Endothelial cell (in vitro differentiated cells): ENCODE data around the gene FGGY. TPM values are rescaled to one million over a fixed set of nuclear protein-coding genes. Genes with fewer than 3 reads are reported as not detected.

Source experiments
- DNase-seq: peaks from one replicate; pipeline ENCODE4 v3.0.0; 2021; ENCODE audit warnings: low spot score
- H3K27ac Mint-ChIP-seq: one replicate; pipeline ENCODE4 v1.8.0; 2021; ENCODE audit warnings: mixed read lengths, inconsistent platforms; ENCODE audit not compliant: unreplicated experiment
- H3K27me3 Mint-ChIP-seq: one replicate; pipeline ENCODE4 v1.8.0; 2021; ENCODE audit warnings: mild to moderate bottlenecking, moderate library complexity, mixed read lengths, inconsistent platforms; ENCODE audit not compliant: unreplicated experiment
- H3K36me3 Mint-ChIP-seq: one replicate; pipeline ENCODE4 v1.8.0; 2021; ENCODE audit warnings: mild to moderate bottlenecking, low read depth, mixed read lengths, inconsistent platforms; ENCODE audit not compliant: unreplicated experiment
- H3K4me1 Mint-ChIP-seq: one replicate; pipeline ENCODE4 v1.8.0; 2021; ENCODE audit warnings: mild to moderate bottlenecking, mixed read lengths, inconsistent platforms; ENCODE audit not compliant: unreplicated experiment
- H3K4me3 Mint-ChIP-seq: one replicate; pipeline ENCODE4 v1.8.0; 2021; ENCODE audit warnings: mild to moderate bottlenecking, mixed read lengths, inconsistent platforms; ENCODE audit not compliant: unreplicated experiment
- H3K9me3 Mint-ChIP-seq: one replicate; pipeline ENCODE4 v1.8.0; 2021; ENCODE audit warnings: mixed read lengths, inconsistent platforms; ENCODE audit not compliant: unreplicated experiment
- CTCF ChIP-seq: fragments of 200-600 bp; sonication (generic); IDR thresholded peaks from one replicate; pipeline ENCODE4 v1.5.0; 2021; ENCODE audit warnings: antibody characterized with exemption; ENCODE audit not compliant: unreplicated experiment
- total RNA-seq: library from RNA; stranded (reverse); fragmentation: NEBNext Ultra II Directional; extraction: Animal tissue kit (Norgen Biotek cat#: 25700); gene quantifications from one replicate; pipeline ENCODE4 v1.2.1, GENCODE V29; 2021; ENCODE audit not compliant: unreplicated experiment

FGGY gene
- total RNA-seq, 1 donor from 2014 or later = 41.2 TPM

DNA sequence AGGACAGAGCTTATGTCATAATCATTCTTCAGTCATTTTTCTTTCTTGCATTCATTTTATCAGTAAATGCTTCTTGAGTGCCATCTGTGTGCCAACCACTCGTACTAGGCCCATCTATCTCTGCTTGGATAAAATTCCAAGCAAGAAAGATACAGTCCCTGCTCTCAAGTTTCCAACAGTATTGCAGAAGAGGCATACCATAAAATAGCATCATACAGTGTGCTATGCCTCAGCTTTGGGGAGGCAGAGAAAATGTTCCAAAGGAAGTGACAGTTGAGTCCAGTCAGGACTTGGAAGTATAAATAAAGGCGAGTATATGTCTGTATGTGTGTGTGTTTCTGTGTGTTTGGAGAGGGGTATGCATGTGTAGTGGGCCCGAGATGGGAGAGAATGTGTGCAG, 404.5 kb downstream of the FGGY start:
- Mint-ChIP-seq H3K27ac (no peak overlapping the region), H3K9me3 (no peaks in the 10 kb centered on the region), H3K4me3 (no peak overlapping the region), H3K36me3 (no peaks in the 10 kb centered on the region), H3K27me3 (no peaks in the 10 kb centered on the region), H3K4me1 (peaks cover 22% of the 10 kb centered on the region)
- no peak for TF ChIP-seq CTCF
- no peak for DNase-seq

- H3K9me3 Mint-ChIP-seq = no peaks in the 10 kb centered on the region
- no peak for DNase-seq
- H3K4me1 Mint-ChIP-seq = peaks cover 14% of the 10 kb centered on the region
- no peaks in the 10 kb centered on the region for H3K27me3 Mint-ChIP-seq
- H3K36me3 Mint-ChIP-seq = no peaks in the 10 kb centered on the region
- H3K27ac Mint-ChIP-seq = no peak overlapping the region
- no peak overlapping the region for H3K4me3 Mint-ChIP-seq
- TF ChIP-seq CTCF = no peak
These were observed 406.5 kb downstream of the FGGY start for GRCh38 chr1:59703226-59703917.

DNA sequence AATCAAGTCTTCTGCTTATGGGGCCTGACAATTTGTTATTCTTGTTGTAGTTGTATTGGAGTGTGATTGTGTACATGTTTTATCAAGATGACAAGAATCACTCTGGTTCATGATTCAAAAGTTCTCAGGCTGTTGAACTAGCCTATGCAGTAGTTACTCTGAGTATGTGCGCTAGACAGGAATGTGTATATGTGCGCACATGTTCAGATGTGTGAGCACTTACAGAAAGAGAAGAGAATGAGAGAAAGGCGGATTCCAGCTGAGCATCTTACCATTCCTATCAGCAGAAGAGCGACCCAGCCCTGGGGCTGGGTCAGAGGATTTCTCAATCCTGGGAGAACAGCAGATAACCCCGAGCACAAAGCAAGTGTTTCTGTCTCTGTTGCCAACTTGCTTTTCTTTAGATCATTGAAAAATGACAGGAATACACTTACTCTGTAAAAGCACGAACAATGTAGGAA, 407.1 kb downstream of the FGGY start:
- TF ChIP-seq CTCF = no peak
- peaks cover under 1% of the 10 kb centered on the region for H3K36me3 Mint-ChIP-seq
- H3K4me1 Mint-ChIP-seq = peaks cover 15% of the 10 kb centered on the region

DNA sequence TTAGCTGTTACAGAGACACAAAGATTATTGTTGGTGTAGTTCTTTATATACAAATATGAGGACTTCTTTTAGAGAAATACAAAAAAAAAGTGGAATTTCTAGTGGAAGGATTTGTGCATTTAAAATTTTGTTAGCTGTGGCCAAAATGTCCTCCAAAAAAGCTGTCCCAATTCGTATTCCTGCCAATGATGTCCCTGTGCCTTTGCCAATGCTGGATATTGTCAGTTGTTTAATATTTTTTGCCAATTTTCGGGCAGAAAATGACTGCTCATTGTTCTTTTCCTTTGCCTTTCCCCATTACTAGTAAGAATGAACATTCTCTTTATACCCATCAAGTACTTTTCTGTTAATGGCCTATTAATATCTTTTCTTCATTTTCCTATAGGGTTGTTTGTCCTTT, 407.8 kb downstream of the FGGY start:
- peaks cover 6% of the 10 kb centered on the region for H3K36me3 Mint-ChIP-seq
- DNase-seq = no peak
- no peaks in the 10 kb centered on the region for H3K27me3 Mint-ChIP-seq
- no peak overlapping the region for H3K4me3 Mint-ChIP-seq
- TF ChIP-seq CTCF = no peak
- no peaks in the 10 kb centered on the region for H3K9me3 Mint-ChIP-seq
- peaks cover 16% of the 10 kb centered on the region for H3K4me1 Mint-ChIP-seq
- H3K27ac Mint-ChIP-seq = no peak overlapping the region

More for the DNA sequence above, 407.1 kb downstream of the FGGY start:
- Mint-ChIP-seq H3K4me3 (no peak overlapping the region), H3K27me3 (no peaks in the 10 kb centered on the region), H3K9me3 (no peaks in the 10 kb centered on the region), H3K27ac (no peak overlapping the region)
- no peak for DNase-seq

DNA sequence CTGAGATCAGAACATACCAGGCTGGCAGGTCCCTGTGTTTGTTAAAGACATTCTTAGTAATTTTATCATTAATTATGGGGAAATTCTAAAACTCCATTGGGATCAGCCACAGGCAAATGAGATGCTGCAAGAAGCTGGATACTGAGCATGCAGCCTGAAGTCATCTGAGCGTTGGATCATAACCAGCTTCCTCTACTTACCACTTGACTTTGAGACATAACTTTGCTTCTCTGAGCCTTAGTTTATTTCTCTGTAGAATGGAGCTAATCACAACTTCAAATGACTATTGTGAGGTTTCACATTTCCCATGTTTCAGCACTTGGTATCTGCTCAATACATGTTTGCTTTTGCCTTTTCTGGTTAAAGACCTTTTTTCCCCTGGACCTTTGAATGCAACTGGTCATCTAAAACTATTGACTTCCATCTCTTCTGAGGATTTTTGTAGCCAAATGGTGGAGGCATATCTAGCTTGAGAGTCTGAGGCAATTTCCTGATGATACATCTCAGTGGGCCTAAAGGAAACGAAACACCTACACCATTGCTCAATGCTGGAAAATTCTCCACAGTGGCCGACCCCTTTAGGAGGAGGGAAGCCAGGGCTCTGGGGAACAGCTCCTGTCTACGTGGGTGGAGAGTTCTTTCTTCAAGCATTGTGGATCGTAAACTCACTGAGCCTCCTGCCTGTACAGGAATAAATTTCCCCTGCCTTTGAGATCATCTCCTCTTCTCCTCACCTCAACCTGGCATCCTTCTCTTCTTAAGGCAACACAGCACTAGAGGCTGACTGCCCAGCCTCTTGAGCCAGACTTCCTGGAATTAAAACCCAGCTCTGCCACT, 408.8 kb downstream of the FGGY start:
- Mint-ChIP-seq H3K27ac (no peak overlapping the region), H3K9me3 (no peaks in the 10 kb centered on the region), H3K4me1 (peaks cover 16% of the 10 kb centered on the region), H3K4me3 (no peak overlapping the region), H3K27me3 (no peaks in the 10 kb centered on the region), H3K36me3 (peaks cover 10% of the 10 kb centered on the region)
- DNase-seq = no peak
- no peak for TF ChIP-seq CTCF
